DOHH2 (cell line): ENCODE data around the gene HERC3.

Source experiments
- EZH2phosphoT487 ChIP-seq: fragments of 200-600 bp; sonication (generic); IDR thresholded peaks from 2 replicates; pipeline ENCODE4 v1.6.1; 2017; ENCODE audit warnings: borderline replicate concordance, mild to moderate bottlenecking, antibody characterized with exemption, low read length, moderate library complexity, mixed read lengths
- TF ChIP-seq, protein P1 (sequence below): fragments of 200-600 bp; sonication (generic); IDR thresholded peaks from one replicate; pipeline ENCODE4 v1.5.1; 2014; ENCODE audit warnings: antibody characterized with exemption, mild to moderate bottlenecking, low read depth, low read length; ENCODE audit not compliant: poor library complexity, severe bottlenecking

DNA sequence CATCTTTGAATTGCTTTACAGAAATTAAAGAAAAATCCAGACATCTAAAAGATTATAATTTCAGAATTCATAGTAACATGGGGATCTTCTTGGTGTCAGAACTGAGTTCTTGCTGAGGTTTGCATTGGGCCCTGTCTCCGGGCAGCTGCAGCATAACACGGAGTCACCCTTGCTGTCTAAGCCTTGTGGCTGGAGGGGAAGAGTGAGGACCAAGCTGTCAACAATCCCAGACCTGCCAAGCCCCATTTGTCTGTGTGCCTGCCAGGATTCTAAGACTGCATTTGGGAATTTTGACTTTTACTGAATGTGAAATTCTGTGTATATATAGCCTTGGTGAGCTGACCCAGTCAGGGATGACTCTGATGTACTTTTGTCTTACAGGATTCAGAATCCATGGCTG, 130.5 kb downstream of the HERC3 start:
- TF ChIP-seq, protein P1, sequence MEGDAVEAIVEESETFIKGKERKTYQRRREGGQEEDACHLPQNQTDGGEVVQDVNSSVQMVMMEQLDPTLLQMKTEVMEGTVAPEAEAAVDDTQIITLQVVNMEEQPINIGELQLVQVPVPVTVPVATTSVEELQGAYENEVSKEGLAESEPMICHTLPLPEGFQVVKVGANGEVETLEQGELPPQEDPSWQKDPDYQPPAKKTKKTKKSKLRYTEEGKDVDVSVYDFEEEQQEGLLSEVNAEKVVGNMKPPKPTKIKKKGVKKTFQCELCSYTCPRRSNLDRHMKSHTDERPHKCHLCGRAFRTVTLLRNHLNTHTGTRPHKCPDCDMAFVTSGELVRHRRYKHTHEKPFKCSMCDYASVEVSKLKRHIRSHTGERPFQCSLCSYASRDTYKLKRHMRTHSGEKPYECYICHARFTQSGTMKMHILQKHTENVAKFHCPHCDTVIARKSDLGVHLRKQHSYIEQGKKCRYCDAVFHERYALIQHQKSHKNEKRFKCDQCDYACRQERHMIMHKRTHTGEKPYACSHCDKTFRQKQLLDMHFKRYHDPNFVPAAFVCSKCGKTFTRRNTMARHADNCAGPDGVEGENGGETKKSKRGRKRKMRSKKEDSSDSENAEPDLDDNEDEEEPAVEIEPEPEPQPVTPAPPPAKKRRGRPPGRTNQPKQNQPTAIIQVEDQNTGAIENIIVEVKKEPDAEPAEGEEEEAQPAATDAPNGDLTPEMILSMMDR, result no peak
- no peak for TF ChIP-seq EZH2phosphoT487
